Activated CD8-positive, alpha-beta memory T cell treated with anti-CD3 and anti-CD28 coated beads, Interleukin-2, amount 50 U/mL, for 1 hour (primary cell): ENCODE results near the gene TF.

Source experiments
- DNase-seq: peaks from one replicate; pipeline ENCODE4 v3.0.0-alpha.2; 2020; ENCODE audit errors: extremely low read depth

TF gene

GRCh38 chr3:133812872-133813271 is 66.7 kb downstream of the TF start:
- DNase-seq: no peak

GRCh38 chr3:133815386-133815785 is 69.2 kb downstream of the TF start:
- DNase-seq: no peak

GRCh38 chr3:133820129-133820528 is 73.9 kb downstream of the TF start:
- no peak for DNase-seq

- DNase-seq: no peak
Measured at GRCh38 chr3:133820889-133821675, 74.9 kb downstream of the TF start.

- no peak for DNase-seq
Measured at GRCh38 chr3:133821767-133822638, 75.8 kb downstream of the TF start.

GRCh38 chr3:133824961-133825485 is 78.8 kb downstream of the TF start:
- DNase-seq: no peak

- no peak for DNase-seq
Measured at GRCh38 chr3:133825969-133826727, 80.0 kb downstream of the TF start.

- no peak for DNase-seq
Measured at GRCh38 chr3:133827136-133827535, 80.9 kb downstream of the TF start.

GRCh38 chr3:133827684-133828083 is 81.5 kb downstream of the TF start:
- DNase-seq: no peak

- no peak for DNase-seq
Measured at GRCh38 chr3:133828576-133829309, 82.5 kb downstream of the TF start.

GRCh38 chr3:133829310-133829707 is 83.1 kb downstream of the TF start:
- no peak for DNase-seq

- no peak for DNase-seq
Measured at GRCh38 chr3:133830071-133830470, 83.9 kb downstream of the TF start.

- DNase-seq: no peak
Measured at GRCh38 chr3:133831966-133832801, 86.0 kb downstream of the TF start.

- DNase-seq: no peak
Measured at GRCh38 chr3:133832802-133833144, 86.6 kb downstream of the TF start.

- no peak for DNase-seq
Measured at GRCh38 chr3:133833267-133833666, 87.1 kb downstream of the TF start.

GRCh38 chr3:133833880-133834620 is 87.9 kb downstream of the TF start:
- no peak for DNase-seq

- no peak for DNase-seq
Measured at GRCh38 chr3:133834621-133835417, 88.6 kb downstream of the TF start.

- no peak for DNase-seq
Measured at GRCh38 chr3:133835418-133835743, 89.2 kb downstream of the TF start.

- no peak for DNase-seq
Measured at GRCh38 chr3:133835961-133836360, 89.8 kb downstream of the TF start.
